OCI-LY3 (cell line): Measurements from ENCODE around the gene ISG15.

ENCODE experiments used
- CTCF ChIP-seq: fragments of 200-600, 300-600 bp; sonication (generic); IDR thresholded peaks from 2 replicates; pipeline ENCODE4 v1.5.1; 2014; ENCODE audit warnings: antibody characterized with exemption, low read length, low read depth
- EZH2phosphoT487 ChIP-seq: fragments of 200-600 bp; shearing (Covaris generic); IDR thresholded peaks from 2 replicates; pipeline ENCODE4 v1.6.1; 2018; ENCODE audit warnings: antibody characterized with exemption, mixed run types, low read depth

GRCh38 chr1:1048765-1049164, 35.5 kb downstream of the ISG15 start:
- TF ChIP-seq CTCF (no peak), EZH2phosphoT487 (no peak)
